Upper lobe of left lung (tissue), 4 donors: ENCODE data around the gene LTO1.

Source experiments
- CTCF ChIP-seq, 6 experiments: fragments of 450-650 bp in 4 of 6; fragments of 200-600 bp in 2 of 6; sonication (generic) in 2 of 6; IDR thresholded peaks; one replicate each; pipeline ENCODE4 v1.5.1; 2016 to 2019; ENCODE audit warnings: antibody characterized with exemption in 6 of 6
- POLR2A ChIP-seq, 4 donors: fragments of 450-650 bp; IDR thresholded peaks; one replicate each; pipeline ENCODE4 v1.5.1; 2016 to 2017; ENCODE audit warnings: antibody characterized with exemption in 4 of 4, mild to moderate bottlenecking in 2 of 4

GRCh38 chr11:69617682-69618081 lies 57.5 kb downstream of the LTO1 start:
- no peak for TF ChIP-seq CTCF (IDR thresholded peaks at IDR 0.05)
- no peak for TF ChIP-seq POLR2A (IDR thresholded peaks at IDR 0.05)
